Suprapubic skin (tissue), 4 donors: Measurements from ENCODE around the gene PKIB.

Source experiments
- CTCF ChIP-seq, 2 donors: fragments of 200-600 bp in 1 of 2; fragments of 450-650 bp in 1 of 2; sonication (generic) in 1 of 2; IDR thresholded peaks; one replicate each; pipeline ENCODE4 v1.5.1; 2016 to 2019; ENCODE audit warnings: antibody characterized with exemption in 2 of 2, mild to moderate bottlenecking in 1 of 2, moderate library complexity in 1 of 2
- POLR2A ChIP-seq, 2 donors: fragments of 450-650 bp; IDR thresholded peaks; one replicate each; pipeline ENCODE4 v1.6.1; 2017; ENCODE audit warnings: antibody characterized with exemption in 2 of 2, mild to moderate bottlenecking in 2 of 2, moderate library complexity in 2 of 2
- POLR2AphosphoS5 ChIP-seq, 3 donors: sonication (generic); formaldehyde crosslinking; IDR thresholded peaks; one replicate each; pipeline ENCODE4 v1.6.1; 2017; ENCODE audit warnings: antibody characterized with exemption in 3 of 3

- no peak for TF ChIP-seq CTCF (IDR thresholded peaks at IDR 0.05)
- TF ChIP-seq POLR2A (IDR thresholded peaks at IDR 0.05) = no peak
- TF ChIP-seq POLR2AphosphoS5 (IDR thresholded peaks at IDR 0.05) = no peak
Measured at GRCh38 chr6:122614303-122614702, 4.1 kb downstream of the PKIB start.
